A549 (cell line): ENCODE measurements around the gene NID1. TPM values are rescaled to one million over a fixed set of nuclear protein-coding genes. Genes with fewer than 3 reads are reported as not detected.

Experiments
- ATAC-seq, 2 experiments: fragments of 200-7000 bp in 1 of 2; fragments of >200 bp in 1 of 2; cut with Nextera tagmentation in 1 of 2; cut with Tn5 transposase in 1 of 2; 3 replicates each; pipeline versions ENCODE4 v1.8.0 to v1.9.1; 2018 to 2020; ENCODE audit warnings: mild to moderate bottlenecking in 1 of 2, moderate library complexity in 1 of 2
- CTCF ChIA-PET: fragments of 300-600 bp; sonication (Branson Sonifier 250); formaldehyde crosslinking; extraction: SDS; loops from one replicate; lab custom pipeline; 2021; ENCODE audit warnings: antibody characterized with exemption, inconsistent platforms; lab: Yijun Ruan, JAX
- POLR2A ChIA-PET: fragments of 350-600 bp; formaldehyde crosslinking; extraction: SDS; loops from one replicate; lab custom pipeline; 2021; ENCODE audit warnings: antibody characterized with exemption, inconsistent platforms; lab: Yijun Ruan, JAX
- DNase-seq, 2 experiments: peaks; one replicate each; pipeline versions ENCODE4 v3.0.0 to v3.0.0-alpha.2; 2011 to 2016; ENCODE audit warnings: low read depth in 1 of 2, low spot score in 1 of 2
- FAIRE-seq: peaks from 2 replicates; lab custom pipeline; 2011; peaks lifted over from hg19 to GRCh38; lab: Jason Lieb, UNC
- H3K27ac ChIP-seq, 2 experiments: fragments of >200 bp; sonication (Bioruptor Twin); formaldehyde crosslinking; 3 replicates each; pipeline ENCODE4 v1.5.1; 2016 to 2017
- H3K4me1 ChIP-seq: fragments of >200 bp; sonication (Bioruptor Twin); formaldehyde crosslinking; 3 replicates; pipeline ENCODE4 v1.6.1; 2016
- H3K4me2 ChIP-seq: fragments of >200 bp; sonication (Bioruptor Twin); formaldehyde crosslinking; 3 replicates; pipeline ENCODE4 v1.6.1; 2016
- H3K4me3 ChIP-seq: fragments of >200 bp; sonication (Bioruptor Twin); formaldehyde crosslinking; 3 replicates; pipeline ENCODE4 v1.5.1; 2016
- H3K9me3 ChIP-seq: fragments of >200 bp; sonication (Bioruptor Twin); formaldehyde crosslinking; 3 replicates; pipeline ENCODE4 v1.6.1; 2016
- CBX8 ChIP-seq: fragments of 200-600 bp; sonication (generic); IDR thresholded peaks from 2 replicates; pipeline ENCODE4 v1.6.1; 2016
- CHD2 ChIP-seq: fragments of 150-350 bp; IDR thresholded peaks from 2 replicates; pipeline ENCODE4 v1.6.1; 2014; ENCODE audit warnings: low read length; ENCODE audit not compliant: partially characterized antibody
- CHD4 ChIP-seq: fragments of 200-600 bp; sonication (generic); IDR thresholded peaks from 2 replicates; pipeline ENCODE4 v1.6.1; 2016; ENCODE audit warnings: antibody characterized with exemption, mild to moderate bottlenecking, borderline replicate concordance
- EHF ChIP-seq: fragments of 250-450 bp; sonication (Bioruptor Pico); IDR thresholded peaks from 2 replicates; pipeline ENCODE4 v1.5.0; 2020; ENCODE audit warnings: mild to moderate bottlenecking
- EHMT2 ChIP-seq: fragments of 200-600 bp; sonication (generic); IDR thresholded peaks from 2 replicates; pipeline ENCODE4 v1.6.1; 2016; ENCODE audit warnings: antibody characterized with exemption, low read depth, mild to moderate bottlenecking, moderate library complexity
- ESRRA ChIP-seq: fragments of 150-350 bp; IDR thresholded peaks from 2 replicates; pipeline ENCODE4 v1.6.1; 2014; ENCODE audit warnings: mild to moderate bottlenecking, low read length, borderline replicate concordance
- FOSB ChIP-seq: fragments of 250-450 bp; sonication (Bioruptor Pico); IDR thresholded peaks from 2 replicates; pipeline ENCODE4 v1.5.0; 2020; ENCODE audit warnings: mild to moderate bottlenecking, moderate library complexity
- FOXS1 ChIP-seq: fragments of 250-450 bp; sonication (Bioruptor Pico); IDR thresholded peaks from 2 replicates; pipeline ENCODE4 v1.5.0; 2020; ENCODE audit warnings: mild to moderate bottlenecking, moderate library complexity
- GATA3 ChIP-seq: IDR thresholded peaks from 2 replicates; pipeline ENCODE4 v1.6.1; 2012; ENCODE audit warnings: borderline replicate concordance
- HDAC2 ChIP-seq: fragments of 200-600 bp; sonication (generic); IDR thresholded peaks from 2 replicates; pipeline ENCODE4 v1.6.1; 2016
- HOXB13 ChIP-seq: fragments of 250-450 bp; sonication (Bioruptor Pico); IDR thresholded peaks from 2 replicates; pipeline ENCODE4 v1.5.0; 2020; ENCODE audit warnings: low read depth, mild to moderate bottlenecking, moderate library complexity
- JUNB ChIP-seq: fragments of >200 bp; sonication (Bioruptor Twin); formaldehyde crosslinking; IDR thresholded peaks from 2 replicates; pipeline ENCODE4 v1.6.1; 2016
- MAFK ChIP-seq: fragments of 450-650 bp; IDR thresholded peaks from 2 replicates; pipeline ENCODE4 v1.6.1; 2014; ENCODE audit not compliant: partially characterized antibody
- MYC ChIP-seq: IDR thresholded peaks from 2 replicates; pipeline ENCODE4 v1.6.1; 2012; ENCODE audit warnings: mild to moderate bottlenecking, inconsistent platforms, low read length, improper control_type of control experiment, borderline replicate concordance
- NR3C1 ChIP-seq: fragments of >200 bp; sonication (Bioruptor Twin); formaldehyde crosslinking; IDR thresholded peaks from 3 replicates; pipeline ENCODE4 v1.6.1; 2017
- RNF2 ChIP-seq: fragments of 200-600 bp; sonication (generic); IDR thresholded peaks from 2 replicates; pipeline ENCODE4 v1.6.1; 2016; ENCODE audit warnings: low read depth, mild to moderate bottlenecking, antibody characterized with exemption, moderate library complexity, borderline replicate concordance
- SMC3 ChIP-seq: fragments of >200 bp; sonication (Bioruptor Twin); formaldehyde crosslinking; IDR thresholded peaks from 3 replicates; pipeline ENCODE4 v1.6.1; 2018; ENCODE audit warnings: inconsistent platforms
- SREBF2 ChIP-seq: fragments of 450-650 bp; IDR thresholded peaks from 2 replicates; pipeline ENCODE4 v1.6.1; 2014; ENCODE audit warnings: mild to moderate bottlenecking, moderate library complexity
- TP53 ChIP-seq: fragments of 250-450 bp; sonication (Bioruptor Pico); IDR thresholded peaks from 2 replicates; pipeline ENCODE4 v1.5.0; 2021; ENCODE audit warnings: mild to moderate bottlenecking, moderate library complexity
- ZFP36 ChIP-seq: fragments of 450-650 bp; IDR thresholded peaks from 2 replicates; pipeline ENCODE4 v1.6.1; 2014; ENCODE audit warnings: borderline replicate concordance; ENCODE audit not compliant: partially characterized antibody
- ZNF302 ChIP-seq: fragments of 250-450 bp; sonication (Bioruptor Pico); IDR thresholded peaks from 2 replicates; pipeline ENCODE4 v1.9.0; 2021; ENCODE audit warnings: inconsistent platforms, mild to moderate bottlenecking, moderate library complexity
- ZSCAN20 ChIP-seq: fragments of 250-450 bp; sonication (Bioruptor Pico); IDR thresholded peaks from 2 replicates; pipeline ENCODE4 v1.8.0; 2022; ENCODE audit warnings: mild to moderate bottlenecking, moderate library complexity
- WGBS: methylation state at CpG from one replicate; pipeline ENCODE4 v1.1.6; 2017; ENCODE audit errors: missing lambda C conversion rate; 5-methylcytosine and 5-hydroxymethylcytosine counted together
- polyA plus RNA-seq, 4 experiments: library from polyadenylated mRNA; depleted of rRNA in 3 of 4; stranded (reverse); fragments of >200 nt; fragmentation: RNase III in 1 of 4; extraction: RNeasy Plus Mini Kit Qiagen cat#74134 plus additional on column Dnase treatment in 1 of 4; gene quantifications; 2 replicates in 3 of 4; 3 replicates in 1 of 4; pipeline ENCODE4 v1.2.3, GENCODE V29; 2011 to 2017
- TF ChIP-seq, protein P1 (sequence below): IDR thresholded peaks from 2 replicates; pipeline ENCODE4 v1.6.1; 2012

The NID1 gene
- polyA plus RNA-seq, 2 of the 4 experiments (the other 2 are of a cell fraction), result 6.8 to 10.5 TPM

DNA sequence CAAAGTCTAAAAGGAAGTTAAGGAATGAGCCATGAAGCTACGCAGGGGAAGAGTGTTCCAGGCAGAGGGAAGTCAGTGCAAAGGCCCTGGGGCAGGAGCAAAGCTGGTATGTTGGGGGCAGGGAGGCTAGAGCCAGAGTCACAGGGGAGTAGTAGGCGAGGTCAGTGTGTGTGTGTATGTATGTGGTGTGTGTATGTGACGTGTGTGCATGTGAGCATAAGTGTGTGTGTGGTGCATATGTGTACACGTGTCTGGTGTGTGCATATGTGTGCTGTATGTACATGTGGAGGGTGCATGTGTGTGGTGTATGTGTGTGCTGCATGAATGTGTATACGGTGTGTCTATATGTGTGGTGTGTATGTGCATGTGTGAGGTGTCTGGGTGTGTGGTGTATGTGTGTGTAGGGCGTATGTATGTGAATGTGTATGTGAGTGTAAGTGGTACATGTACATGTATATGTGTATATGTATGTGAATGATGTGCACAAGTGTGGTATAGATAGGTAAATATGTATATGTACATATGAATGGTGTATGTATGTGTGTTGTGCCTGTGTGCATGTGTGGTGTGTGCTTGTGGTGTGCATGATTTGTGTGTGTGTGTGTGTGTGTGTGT lies 20.8 kb upstream of the NID1 start:
- TF ChIP-seq SREBF2, result no peak
- no peak for TF ChIP-seq HOXB13
- TF ChIP-seq TP53 (CRISPR knock-in tag), result no peak
- TF ChIP-seq ESRRA, result no peak
- TF ChIP-seq MYC, result no peak
- no peak for TF ChIP-seq ZSCAN20
- TF ChIP-seq FOSB, result no peak
- TF ChIP-seq EHMT2, result no peak
- TF ChIP-seq GATA3, result no peak
- no peak for TF ChIP-seq FOXS1 (CRISPR knock-in tag)
- Histone ChIP-seq H3K4me2 (no peak overlapping the region), H3K9me3 (no peaks in the 10 kb centered on the region), H3K27ac (no peak overlapping the region), H3K4me3 (no peak overlapping the region), H3K4me1 (peaks cover 7% of the 10 kb centered on the region; the same call in 1 of the 3 replicates)
- DNase-seq (no peak), ATAC-seq (no peak), FAIRE-seq (no peak)
- WGBS, result 55% methylated on average over 6 of the region's 6 CpGs
- ChIA-PET POLR2A (no interaction called here), CTCF (no interaction called here)

DNA sequence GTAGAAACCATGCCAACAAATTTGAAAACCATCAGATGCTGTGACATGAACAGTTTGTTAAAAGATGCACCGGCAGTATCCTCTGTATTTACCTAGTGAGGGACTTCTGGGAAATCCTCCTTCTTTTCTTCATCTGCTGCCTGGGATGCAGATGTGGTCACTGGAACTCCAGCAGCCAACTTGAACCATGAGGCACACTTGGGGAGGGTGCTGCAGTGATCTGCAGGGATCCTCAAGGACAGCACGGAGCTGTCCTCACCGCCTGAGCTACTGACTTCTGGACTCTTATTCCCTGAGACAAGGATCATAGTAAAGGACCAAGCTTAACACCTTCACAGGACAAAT lies 19.5 kb upstream of the NID1 start:
- Histone ChIP-seq H3K27ac (no peak overlapping the region), H3K4me1 (peaks cover 7% of the 10 kb centered on the region; the same call in 1 of the 3 replicates), H3K4me2 (no peak overlapping the region; the same call in 2 of the 3 replicates), H3K9me3 (no peaks in the 10 kb centered on the region)
- FAIRE-seq (no peak), ATAC-seq (no peak)
- WGBS, result 36% methylated on average over 3 of the region's 3 CpGs
- CTCF ChIA-PET, result no interaction called here
- no peak for TF ChIP-seq EHF (CRISPR knock-in tag)
- TF ChIP-seq HDAC2, result no peak
- TF ChIP-seq NR3C1, result no peak
- TF ChIP-seq ZNF302 (CRISPR knock-in tag), result no peak
- TF ChIP-seq, all 56 proteins: peak for 0
- POLR2A ChIA-PET, result no interaction called here
- no peak overlapping the region for H3K4me3 ChIP-seq
- DNase-seq, result no peak

DNA sequence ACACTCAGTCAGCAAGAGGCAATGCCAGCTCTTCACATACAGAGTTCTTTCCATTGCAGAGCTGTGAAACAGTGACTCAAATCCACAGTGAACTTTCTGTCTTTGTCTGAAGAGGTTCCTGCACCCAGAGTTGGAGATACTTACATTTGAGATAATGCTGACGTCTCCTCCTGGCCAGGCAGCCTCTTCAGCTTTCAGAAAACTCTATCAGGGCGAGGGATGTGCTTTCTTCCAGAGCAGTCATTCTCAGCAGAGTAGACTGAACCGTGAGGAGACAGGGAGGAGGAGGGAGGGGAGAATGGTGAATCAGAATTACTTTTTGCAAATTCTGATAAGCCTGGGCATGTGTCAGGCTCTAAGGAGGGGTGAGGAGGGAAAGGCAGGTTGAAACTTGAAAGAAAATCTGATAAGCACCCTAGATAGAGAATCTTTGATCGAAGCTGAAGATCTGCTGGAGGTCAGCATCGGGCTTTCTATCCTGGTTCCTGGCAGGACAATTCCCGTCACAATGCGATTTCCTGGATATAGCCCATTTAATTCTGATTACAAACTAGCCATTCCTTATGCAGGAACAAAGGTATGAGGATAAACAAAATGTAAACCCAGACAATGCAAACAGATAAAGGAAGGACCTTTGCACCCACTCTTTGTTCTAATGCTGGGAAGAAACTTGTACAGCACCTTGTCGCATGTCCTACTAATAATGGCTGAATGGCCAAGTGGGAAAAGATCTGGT lies 18.9 kb upstream of the NID1 start:
- 0 out of 6 replicates have a peak overlapping the region, but pooled peaks of 1 of the 2 experiments have one; percentile 9 for H3K27ac ChIP-seq
- H3K4me1 ChIP-seq, result peaks cover 7% of the 10 kb centered on the region; the same call in 1 of the 3 replicates
- no peak overlapping the region for H3K4me3 ChIP-seq
- CTCF ChIA-PET, result no interaction called here
- 50% methylated on average over 8 of the region's 8 CpGs for WGBS
- DNase-seq, result no peak
- POLR2A ChIA-PET, result no interaction called here
- ATAC-seq, result peak; percentile 28 to 58; a peak in 4 of 6 replicates
- no peak for FAIRE-seq
- TF ChIP-seq GATA3, result no peak
- TF ChIP-seq FOSB, result no peak
- TF ChIP-seq, protein P1, sequence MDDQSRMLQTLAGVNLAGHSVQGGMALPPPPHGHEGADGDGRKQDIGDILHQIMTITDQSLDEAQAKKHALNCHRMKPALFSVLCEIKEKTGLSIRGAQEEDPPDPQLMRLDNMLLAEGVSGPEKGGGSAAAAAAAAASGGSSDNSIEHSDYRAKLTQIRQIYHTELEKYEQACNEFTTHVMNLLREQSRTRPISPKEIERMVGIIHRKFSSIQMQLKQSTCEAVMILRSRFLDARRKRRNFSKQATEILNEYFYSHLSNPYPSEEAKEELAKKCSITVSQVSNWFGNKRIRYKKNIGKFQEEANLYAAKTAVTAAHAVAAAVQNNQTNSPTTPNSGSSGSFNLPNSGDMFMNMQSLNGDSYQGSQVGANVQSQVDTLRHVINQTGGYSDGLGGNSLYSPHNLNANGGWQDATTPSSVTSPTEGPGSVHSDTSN, result no peak
- TF ChIP-seq JUNB, result no peak
- no peak for TF ChIP-seq ZFP36
- TF ChIP-seq SMC3, result no peak
- no peak for TF ChIP-seq CHD2
- no peak for TF ChIP-seq MAFK
- peak overlapping the region; percentile 9; the same call in 2 of the 3 replicates for H3K4me2 ChIP-seq
- H3K9me3 ChIP-seq, result no peaks in the 10 kb centered on the region

DNA sequence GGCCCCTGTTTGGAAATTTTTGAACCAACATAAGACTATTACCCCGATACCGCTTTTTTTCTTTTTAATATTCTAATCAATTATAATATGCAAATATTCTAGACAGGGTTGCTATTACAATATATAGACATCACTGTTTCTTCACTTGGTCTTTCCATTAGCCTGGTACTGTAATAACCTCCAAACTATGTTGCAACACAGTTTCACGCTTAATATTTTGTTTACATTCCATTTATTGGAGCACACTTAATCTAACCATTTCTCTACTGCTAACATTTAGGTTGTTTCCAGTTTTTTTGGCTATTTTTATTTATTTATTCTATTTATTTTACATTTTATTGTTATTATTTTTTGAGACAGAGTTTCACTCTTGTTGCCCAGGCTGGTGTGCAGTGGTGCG lies 17.6 kb upstream of the NID1 start:
- ChIA-PET CTCF (interaction anchor here (0.7 to 1.1 kb wide), 2 partner anchors 91 to 356 kb away, joined by 3 read pairs; no protein-coding TSS in a partner anchor), POLR2A (no interaction called here)
- ATAC-seq (no peak), DNase-seq (no peak), FAIRE-seq (no peak)
- no peak for TF ChIP-seq CHD4
- no peak for TF ChIP-seq HOXB13
- TF ChIP-seq CBX8, result no peak
- no peak for TF ChIP-seq RNF2
- H3K4me3 ChIP-seq, result no peak overlapping the region
- no peak overlapping the region for H3K27ac ChIP-seq
- 91% methylated on average over 4 of the region's 4 CpGs for WGBS
- H3K4me1 ChIP-seq, result peaks cover 7% of the 10 kb centered on the region; the same call in 1 of the 3 replicates
- no peaks in the 10 kb centered on the region for H3K9me3 ChIP-seq
- no peak overlapping the region for H3K4me2 ChIP-seq
